Skeletal muscle tissue (tissue), 4 donors: ENCODE data around the gene SEMA3A. TPM values are rescaled to one million over a fixed set of nuclear protein-coding genes. Genes with fewer than 3 reads are reported as not detected.

Source experiments
- H3K27ac ChIP-seq: one replicate; pipeline ENCODE4 v1.7.0; 2013; ENCODE audit warnings: mild to moderate bottlenecking, low read depth, low read length, inconsistent platforms
- H3K27me3 ChIP-seq, 3 donors: one replicate each; pipeline ENCODE4 v1.7.0; 2013; ENCODE audit warnings: low read length in 3 of 3; ENCODE audit not compliant: control insufficient read depth in 3 of 3, insufficient read depth in 3 of 3
- H3K36me3 ChIP-seq, 3 donors: one replicate each; pipeline ENCODE4 v1.7.0; 2013; ENCODE audit warnings: low read length in 3 of 3; ENCODE audit not compliant: control insufficient read depth in 3 of 3, insufficient read depth in 3 of 3
- H3K4me1 ChIP-seq, 3 donors: one replicate each; pipeline ENCODE4 v1.7.0; 2013; ENCODE audit warnings: low read length in 3 of 3, mild to moderate bottlenecking in 3 of 3; ENCODE audit not compliant: control insufficient read depth in 3 of 3, insufficient read depth in 3 of 3
- H3K4me3 ChIP-seq, 3 donors: one replicate each; pipeline ENCODE4 v1.7.0; 2013; ENCODE audit warnings: low read length in 3 of 3
- H3K9ac ChIP-seq, 3 donors: one replicate each; pipeline ENCODE4 v1.7.0; 2013; ENCODE audit warnings: low read length in 3 of 3, mild to moderate bottlenecking in 3 of 3, moderate library complexity in 2 of 3, low read depth in 1 of 3
- H3K9me3 ChIP-seq, 3 donors: one replicate each; pipeline ENCODE4 v1.7.0; 2013; ENCODE audit warnings: low read length in 3 of 3; ENCODE audit not compliant: control insufficient read depth in 3 of 3
- total RNA-seq: library from RNA; depleted of rRNA; stranded (reverse); fragments of >200 nt; gene quantifications from one replicate; pipeline ENCODE4 v1.2.3, GENCODE V29; 2014
- donor health status: Osteomylitis.

The SEMA3A gene
- total RNA-seq, 1 donor from 2014 or later: 24.5 TPM

DNA sequence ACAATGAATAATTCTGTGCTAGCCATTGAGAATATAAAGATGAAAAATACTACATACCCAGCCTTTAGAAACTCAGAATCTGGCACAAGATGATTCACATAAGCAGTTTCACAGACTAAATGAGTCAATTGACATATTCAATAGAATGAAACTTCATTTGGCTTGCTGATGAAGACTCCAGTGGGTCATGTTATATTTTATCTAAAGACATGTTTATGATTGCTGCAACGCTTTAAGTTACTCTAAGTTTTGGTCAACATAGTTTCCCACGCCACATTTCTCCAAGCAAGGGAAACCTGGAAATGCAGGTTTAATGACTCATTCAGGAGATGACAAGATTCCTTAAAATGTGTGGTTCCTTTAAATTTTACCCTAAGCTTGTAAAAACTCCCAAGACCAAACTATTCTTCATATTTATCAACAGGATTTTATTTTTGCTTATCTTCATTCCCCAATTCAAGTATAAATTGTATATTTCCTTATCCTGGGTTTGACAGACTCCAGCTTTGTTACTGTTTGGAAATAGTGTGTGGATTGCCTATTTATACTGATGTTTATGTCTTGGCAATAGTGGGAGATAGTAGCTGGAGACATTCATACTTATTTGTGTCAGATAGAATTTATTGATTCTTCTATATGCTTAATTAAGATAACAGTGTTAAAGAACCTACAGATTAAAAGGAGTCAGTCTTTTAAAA lies 6.6 kb downstream of the SEMA3A start:
- no peak overlapping the region for H3K9ac ChIP-seq
- H3K27me3 ChIP-seq: no peaks in the 10 kb centered on the region
- no peaks in the 10 kb centered on the region for H3K36me3 ChIP-seq
- no peak overlapping the region for H3K27ac ChIP-seq
- no peaks in the 10 kb centered on the region for H3K4me1 ChIP-seq
- H3K4me3 ChIP-seq: no peak overlapping the region
- H3K9me3 ChIP-seq: no peaks in the 10 kb centered on the region

GRCh38 chr7:84187087-84187805 lies 7.3 kb downstream of the SEMA3A start:
- H3K4me1 ChIP-seq: no peaks in the 10 kb centered on the region
- H3K36me3 ChIP-seq: no peaks in the 10 kb centered on the region
- no peak overlapping the region for H3K27ac ChIP-seq
- no peak overlapping the region for H3K4me3 ChIP-seq
- H3K9ac ChIP-seq: no peak overlapping the region
- no peaks in the 10 kb centered on the region for H3K9me3 ChIP-seq
- H3K27me3 ChIP-seq: no peaks in the 10 kb centered on the region

DNA sequence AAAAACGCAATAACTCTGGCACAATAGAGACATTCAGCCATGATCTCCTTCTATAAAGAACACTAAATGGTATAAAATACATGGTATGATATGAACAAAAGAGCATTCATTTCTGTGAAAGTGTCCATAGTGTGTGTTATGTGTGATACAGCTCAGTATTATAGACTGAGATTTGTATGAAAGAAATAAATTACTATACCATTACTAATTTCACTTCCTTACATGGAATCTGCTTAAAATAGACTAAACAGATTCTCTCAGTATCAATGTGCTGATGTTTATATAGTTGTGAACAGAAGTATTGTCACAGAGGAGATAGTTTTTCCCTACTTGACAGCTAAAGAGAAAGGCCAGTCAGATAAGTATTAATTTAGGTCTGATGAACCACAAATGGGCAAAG lies 10.8 kb downstream of the SEMA3A start:
- H3K36me3 ChIP-seq: no peaks in the 10 kb centered on the region
- H3K9ac ChIP-seq: no peak overlapping the region
- H3K27me3 ChIP-seq: no peaks in the 10 kb centered on the region
- no peak overlapping the region for H3K4me3 ChIP-seq
- no peak overlapping the region for H3K27ac ChIP-seq
- no peaks in the 10 kb centered on the region for H3K4me1 ChIP-seq
- H3K9me3 ChIP-seq: no peaks in the 10 kb centered on the region

DNA sequence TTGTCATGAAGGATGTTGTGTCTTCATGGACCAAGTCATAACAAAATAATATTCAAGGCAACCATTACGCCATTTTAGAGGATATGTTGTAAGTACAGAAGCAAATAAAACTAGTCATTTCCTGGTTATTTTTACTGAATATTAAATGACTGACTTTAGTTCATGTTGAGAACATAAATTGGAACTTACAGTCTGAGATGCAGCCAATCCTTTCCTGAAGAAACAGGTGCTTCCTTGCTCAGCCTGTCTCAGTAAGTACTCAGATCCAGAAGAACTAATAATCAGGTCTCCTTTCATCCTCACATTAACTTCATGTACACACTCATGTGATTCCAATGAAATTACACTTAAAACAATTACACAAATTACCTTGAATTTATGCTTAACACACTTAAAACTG lies 12.3 kb downstream of the SEMA3A start:
- Histone ChIP-seq H3K4me3 (no peak overlapping the region), H3K27me3 (no peaks in the 10 kb centered on the region), H3K36me3 (no peaks in the 10 kb centered on the region), H3K27ac (no peak overlapping the region), H3K9ac (no peak overlapping the region), H3K4me1 (no peaks in the 10 kb centered on the region), H3K9me3 (no peaks in the 10 kb centered on the region)

DNA sequence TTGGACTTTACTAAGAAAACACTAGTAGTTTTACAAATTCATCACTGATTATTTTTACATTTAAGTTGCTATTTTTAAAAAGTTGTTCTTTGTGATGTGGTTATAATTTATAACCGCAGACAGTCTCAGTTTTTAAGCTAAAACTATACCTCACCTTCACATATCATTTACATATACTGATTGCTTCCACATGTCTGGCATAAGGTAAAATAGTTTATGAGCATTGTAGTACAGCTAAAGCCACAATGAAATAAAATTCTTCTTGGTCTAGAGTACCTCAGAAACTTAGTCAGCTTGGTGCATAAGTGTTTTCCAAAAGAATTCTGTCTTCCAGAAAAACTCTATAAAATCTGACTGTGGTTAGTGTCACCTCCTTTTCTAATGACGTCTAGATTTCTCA lies 13.0 kb downstream of the SEMA3A start:
- Histone ChIP-seq H3K4me1 (no peaks in the 10 kb centered on the region), H3K9ac (no peak overlapping the region), H3K4me3 (no peak overlapping the region), H3K9me3 (no peaks in the 10 kb centered on the region), H3K27ac (no peak overlapping the region), H3K36me3 (no peaks in the 10 kb centered on the region), H3K27me3 (no peaks in the 10 kb centered on the region)

GRCh38 chr7:84177758-84178412 lies 16.7 kb downstream of the SEMA3A start:
- Histone ChIP-seq H3K9ac (no peak overlapping the region), H3K27me3 (no peaks in the 10 kb centered on the region), H3K36me3 (no peaks in the 10 kb centered on the region), H3K4me3 (no peak overlapping the region), H3K9me3 (no peaks in the 10 kb centered on the region), H3K27ac (no peak overlapping the region), H3K4me1 (no peaks in the 10 kb centered on the region)

DNA sequence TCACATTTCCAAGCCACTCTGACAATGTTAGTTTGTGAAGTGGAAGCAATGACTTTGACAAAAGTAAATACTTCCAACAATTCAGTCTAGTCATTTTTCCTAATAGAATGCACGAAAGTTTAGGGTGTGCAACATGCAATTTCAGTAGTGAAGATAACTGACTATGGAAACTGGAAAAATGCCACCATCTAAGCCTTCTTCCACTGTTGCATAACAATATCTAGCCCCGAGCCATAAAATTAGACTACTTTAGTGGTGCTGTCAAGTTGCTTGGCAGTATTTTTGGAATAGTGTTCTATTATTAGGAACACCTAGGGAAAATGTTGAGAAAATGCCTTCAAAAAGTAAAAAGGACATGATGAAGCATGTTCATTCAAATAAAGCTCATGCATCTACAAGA lies 17.9 kb downstream of the SEMA3A start:
- Histone ChIP-seq H3K27me3 (no peaks in the 10 kb centered on the region), H3K27ac (no peak overlapping the region), H3K36me3 (no peaks in the 10 kb centered on the region), H3K4me1 (no peaks in the 10 kb centered on the region), H3K4me3 (no peak overlapping the region), H3K9ac (no peak overlapping the region), H3K9me3 (no peaks in the 10 kb centered on the region)

GRCh38 chr7:84175461-84175860 lies 19.1 kb downstream of the SEMA3A start:
- H3K4me1 ChIP-seq: no peaks in the 10 kb centered on the region
- H3K4me3 ChIP-seq: no peak overlapping the region
- no peaks in the 10 kb centered on the region for H3K27me3 ChIP-seq
- no peak overlapping the region for H3K9ac ChIP-seq
- H3K36me3 ChIP-seq: no peaks in the 10 kb centered on the region
- H3K9me3 ChIP-seq: no peaks in the 10 kb centered on the region
- H3K27ac ChIP-seq: no peak overlapping the region

DNA sequence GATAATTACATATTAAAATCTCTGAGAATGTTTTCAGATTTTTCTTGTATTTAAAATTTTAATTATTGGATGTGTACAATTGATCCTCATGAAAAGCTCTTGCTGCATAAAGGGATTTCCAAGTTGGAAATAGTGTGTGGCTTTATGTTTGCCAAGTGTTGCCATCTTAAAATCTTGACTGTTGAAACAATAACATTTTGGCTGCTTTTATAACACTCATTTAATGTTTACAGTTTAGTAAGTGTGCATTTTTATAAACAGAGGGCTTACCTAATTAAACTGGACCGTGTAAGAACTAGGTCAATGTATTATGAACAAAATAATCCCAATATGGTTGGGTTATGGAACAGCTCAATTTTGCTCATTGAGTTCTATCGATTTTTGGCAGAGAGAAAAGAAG lies 23.9 kb downstream of the SEMA3A start:
- Histone ChIP-seq H3K27ac (no peak overlapping the region), H3K4me1 (no peaks in the 10 kb centered on the region), H3K9me3 (no peaks in the 10 kb centered on the region), H3K9ac (no peak overlapping the region), H3K4me3 (no peak overlapping the region), H3K36me3 (no peaks in the 10 kb centered on the region), H3K27me3 (no peaks in the 10 kb centered on the region)

GRCh38 chr7:84162584-84162983 lies 32.0 kb downstream of the SEMA3A start:
- Histone ChIP-seq H3K4me1 (no peaks in the 10 kb centered on the region), H3K4me3 (no peak overlapping the region), H3K27me3 (no peaks in the 10 kb centered on the region), H3K27ac (no peak overlapping the region), H3K9ac (no peak overlapping the region), H3K9me3 (no peaks in the 10 kb centered on the region), H3K36me3 (no peaks in the 10 kb centered on the region)
